ENCODE results near the gene TRIM40.

- no peak for TF ChIP-seq POLR2A (IDR thresholded peaks at IDR 0.05)
- TF ChIP-seq CTCF (IDR thresholded peaks at IDR 0.05) = no peak
Observed at GRCh38 chr6:30122515-30122914, 13.4 kb upstream of the TRIM40 start.

Measured in vagina (tissue), 2 donors.